ENCODE measurements around the gene ARHGEF16. TPM values are rescaled to one million over a fixed set of nuclear protein-coding genes. Genes with fewer than 3 reads are reported as not detected.

Gene ARHGEF16
- total and polyA plus RNA-seq, 11 donors, result 0.31 to 1.4 (median 0.51) TPM

DNA sequence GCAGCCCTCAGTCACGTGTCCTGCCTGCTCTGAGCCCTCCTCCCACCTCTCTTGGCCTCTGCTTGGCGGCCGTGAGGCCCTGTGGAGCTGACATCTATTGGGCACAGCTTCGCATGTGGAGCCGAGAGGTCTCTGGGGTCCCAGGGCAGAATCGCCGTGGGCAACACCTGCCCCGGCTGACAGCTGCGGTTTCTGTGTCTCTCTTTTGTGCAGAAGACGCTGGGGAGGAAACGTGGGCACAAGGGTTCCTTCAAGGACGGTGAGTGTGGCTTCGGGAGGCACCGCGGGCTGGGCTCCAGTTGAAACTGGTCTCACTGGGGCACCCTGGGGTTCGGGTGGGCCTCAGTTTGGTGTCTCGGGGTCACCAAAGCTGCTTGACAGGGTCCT lies 11.5 kb downstream of the ARHGEF16 start:
- peaks cover 0 to 2% (median 0%) of the 10 kb centered on the region in 12 donors for H3K4me1 ChIP-seq
- intact Hi-C loops (cut with DNase I), result no loop called here
- 82 to 93% (median 89%) methylated on average over 17 of the region's 17 CpGs for WGBS, 4 donors
- H3K36me3 ChIP-seq, result no peaks in the 10 kb centered on the region
- H3K27me3 ChIP-seq, result no peaks in the 10 kb centered on the region
- DNase-seq, result peak in 1 of 5 donors; percentile 14
- no peaks in the 10 kb centered on the region for H3K9me3 ChIP-seq
- no peak for ATAC-seq
- H3K4me3 ChIP-seq, result no peak overlapping the region
- TF ChIP-seq, protein P1, sequence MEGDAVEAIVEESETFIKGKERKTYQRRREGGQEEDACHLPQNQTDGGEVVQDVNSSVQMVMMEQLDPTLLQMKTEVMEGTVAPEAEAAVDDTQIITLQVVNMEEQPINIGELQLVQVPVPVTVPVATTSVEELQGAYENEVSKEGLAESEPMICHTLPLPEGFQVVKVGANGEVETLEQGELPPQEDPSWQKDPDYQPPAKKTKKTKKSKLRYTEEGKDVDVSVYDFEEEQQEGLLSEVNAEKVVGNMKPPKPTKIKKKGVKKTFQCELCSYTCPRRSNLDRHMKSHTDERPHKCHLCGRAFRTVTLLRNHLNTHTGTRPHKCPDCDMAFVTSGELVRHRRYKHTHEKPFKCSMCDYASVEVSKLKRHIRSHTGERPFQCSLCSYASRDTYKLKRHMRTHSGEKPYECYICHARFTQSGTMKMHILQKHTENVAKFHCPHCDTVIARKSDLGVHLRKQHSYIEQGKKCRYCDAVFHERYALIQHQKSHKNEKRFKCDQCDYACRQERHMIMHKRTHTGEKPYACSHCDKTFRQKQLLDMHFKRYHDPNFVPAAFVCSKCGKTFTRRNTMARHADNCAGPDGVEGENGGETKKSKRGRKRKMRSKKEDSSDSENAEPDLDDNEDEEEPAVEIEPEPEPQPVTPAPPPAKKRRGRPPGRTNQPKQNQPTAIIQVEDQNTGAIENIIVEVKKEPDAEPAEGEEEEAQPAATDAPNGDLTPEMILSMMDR (IDR thresholded peaks at IDR 0.05), result no peak
- no peak for TF ChIP-seq POLR2A (IDR thresholded peaks at IDR 0.05)
- no peak overlapping the region for H3K27ac ChIP-seq

DNA sequence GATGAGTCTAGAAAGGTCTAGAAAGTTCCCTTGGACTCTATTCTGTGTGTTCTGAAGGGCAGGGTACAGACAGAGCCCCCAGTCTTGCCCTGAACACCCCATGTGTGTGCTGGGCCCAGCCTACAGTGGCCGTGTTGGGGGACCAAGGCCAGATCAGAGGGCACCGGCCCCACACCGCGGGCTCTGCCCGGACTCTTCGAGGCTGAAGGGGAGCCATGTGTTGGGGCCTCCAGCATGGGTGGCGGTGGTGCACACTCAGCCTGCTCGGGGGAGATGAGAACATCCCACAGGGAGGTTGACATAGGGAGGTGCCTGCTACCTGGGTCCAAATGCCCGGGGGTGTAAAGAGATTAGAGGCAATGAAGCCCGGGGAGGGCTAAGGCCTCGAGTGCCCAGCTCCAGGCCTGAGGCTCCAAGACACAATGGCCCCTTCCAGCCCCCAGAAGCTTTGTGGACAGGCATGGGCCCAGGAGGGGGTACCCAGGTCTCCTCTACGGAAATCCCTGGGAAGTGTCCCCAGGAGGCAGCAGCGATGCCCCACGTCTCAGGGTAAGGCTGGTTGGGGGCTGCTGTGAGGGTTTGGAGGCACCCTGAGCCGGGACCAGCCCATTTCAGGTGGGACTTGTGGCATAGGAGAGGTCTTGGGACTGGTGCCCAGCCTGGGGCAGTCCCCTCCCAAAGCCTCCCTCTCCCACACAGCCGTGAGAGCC lies 12.1 kb downstream of the ARHGEF16 start:
- no peak for ATAC-seq
- Histone ChIP-seq H3K4me3 (no peak overlapping the region), H3K27me3 (no peaks in the 10 kb centered on the region), H3K9me3 (no peaks in the 10 kb centered on the region), H3K4me1 (peaks cover 0 to 6% (median 4%) of the 10 kb centered on the region in 12 donors), H3K27ac (no peak overlapping the region), H3K36me3 (no peaks in the 10 kb centered on the region)
- TF ChIP-seq, protein P1 (IDR thresholded peaks at IDR 0.05), result no peak
- TF ChIP-seq POLR2A (IDR thresholded peaks at IDR 0.05), result no peak
- peak in 2 of 5 donors; percentile 13 to 47 for DNase-seq
- 91 to 96% (median 92%) methylated on average over 9 to 16 of the region's 16 CpGs for WGBS, 4 donors
- intact Hi-C loops (cut with DNase I), result no loop called here

DNA sequence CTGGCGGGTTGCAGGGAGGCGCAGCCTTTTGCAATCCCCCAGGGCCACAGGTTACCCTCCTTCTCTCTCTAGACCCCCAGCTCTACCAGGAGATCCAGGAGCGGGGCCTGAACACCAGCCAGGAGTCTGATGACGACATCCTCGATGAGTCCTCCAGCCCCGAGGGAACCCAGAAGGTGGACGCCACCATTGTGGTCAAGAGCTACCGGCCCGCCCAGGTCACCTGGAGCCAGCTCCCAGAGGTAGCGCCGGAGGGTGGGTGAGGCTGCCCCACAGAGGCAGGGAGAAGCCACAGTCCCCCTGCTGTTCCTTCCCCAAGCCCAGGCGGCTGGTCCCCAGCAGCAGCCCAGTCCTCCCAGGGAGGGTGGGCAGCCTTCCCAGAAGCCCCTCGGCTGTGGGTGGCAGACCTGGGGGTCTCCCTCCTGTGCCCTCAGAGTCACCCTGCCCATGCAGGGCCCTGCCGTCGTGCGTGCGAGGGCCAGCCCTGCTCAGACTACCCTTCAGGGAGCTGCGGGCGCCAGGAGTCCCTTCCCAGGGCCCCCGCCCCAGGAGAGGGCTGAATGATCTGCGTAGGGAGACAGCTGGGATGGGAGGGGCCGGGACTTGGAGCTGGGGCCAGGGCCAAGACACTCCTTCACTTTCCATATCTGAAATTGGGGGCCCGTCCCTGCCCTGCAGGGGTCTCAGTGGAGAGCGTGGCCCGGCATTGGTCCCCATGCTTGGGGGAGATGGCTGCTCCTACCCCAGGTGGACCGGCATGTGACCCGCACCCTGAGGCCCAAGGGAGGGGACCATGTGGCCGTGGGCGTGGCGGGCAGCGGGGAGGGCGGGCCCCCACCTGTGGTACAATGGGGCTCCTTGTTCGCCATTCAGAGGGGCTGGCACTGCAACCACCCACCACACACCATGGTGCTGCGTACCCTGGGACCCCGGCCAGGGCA lies 12.9 kb downstream of the ARHGEF16 start:
- ATAC-seq, result no peak
- intact Hi-C loops (cut with DNase I), result no loop called here

More for the DNA sequence above, 12.9 kb downstream of the ARHGEF16 start:
- Histone ChIP-seq H3K27ac (no peak overlapping the region), H3K9me3 (no peaks in the 10 kb centered on the region), H3K36me3 (no peaks in the 10 kb centered on the region), H3K27me3 (no peaks in the 10 kb centered on the region), H3K4me1 (peaks cover 0 to 12% (median 8%) of the 10 kb centered on the region in 12 donors), H3K4me3 (no peak overlapping the region)
- WGBS, 4 donors, result 85 to 92% (median 88%) methylated on average over 16 to 35 of the region's 35 CpGs
- peak in 3 of 5 donors; percentile 22 to 49 (median 24) for DNase-seq
- TF ChIP-seq, protein P1 (IDR thresholded peaks at IDR 0.05), result no peak
- no peak for TF ChIP-seq POLR2A (IDR thresholded peaks at IDR 0.05)

All from heart left ventricle (tissue), 16 donors.